Osteocyte (in vitro differentiated cells): ENCODE measurements around the gene RIMKLB. TPM values are rescaled to one million over a fixed set of nuclear protein-coding genes. Genes with fewer than 3 reads are reported as not detected.
"Not testable (repeated sequence)": the region's sequence is repeated elsewhere in the genome, so short reads cannot be mapped to it uniquely, and the experiment has no call there.

Experiments used
- DNase-seq: peaks from one replicate; pipeline ENCODE4 v3.0.0; 2021; ENCODE audit warnings: mixed read lengths; ENCODE audit not compliant: unreplicated experiment; ENCODE audit errors: extremely low spot score
- H3K27ac Mint-ChIP-seq: one replicate; pipeline ENCODE4 v1.8.0; 2021; ENCODE audit warnings: mild to moderate bottlenecking, mixed read lengths; ENCODE audit not compliant: unreplicated experiment
- H3K27me3 Mint-ChIP-seq: one replicate; pipeline ENCODE4 v1.8.0; 2021; ENCODE audit warnings: mixed read lengths; ENCODE audit not compliant: unreplicated experiment
- H3K36me3 Mint-ChIP-seq: one replicate; pipeline ENCODE4 v1.8.0; 2021; ENCODE audit warnings: mixed read lengths; ENCODE audit not compliant: unreplicated experiment
- H3K4me1 Mint-ChIP-seq: one replicate; pipeline ENCODE4 v1.8.0; 2021; ENCODE audit warnings: mixed read lengths; ENCODE audit not compliant: unreplicated experiment
- H3K4me3 Mint-ChIP-seq: one replicate; pipeline ENCODE4 v1.8.0; 2021; ENCODE audit warnings: mild to moderate bottlenecking, moderate library complexity, mixed read lengths; ENCODE audit not compliant: unreplicated experiment
- H3K9me3 Mint-ChIP-seq: one replicate; pipeline ENCODE4 v1.8.0; 2021; ENCODE audit warnings: mixed read lengths; ENCODE audit not compliant: unreplicated experiment
- CTCF ChIP-seq: fragments of 200-600 bp; sonication (generic); IDR thresholded peaks from 2 replicates; pipeline ENCODE4 v1.5.0; 2021; ENCODE audit warnings: antibody characterized with exemption, mild to moderate bottlenecking, moderate library complexity
- total RNA-seq: library from RNA; stranded (reverse); gene quantifications from 2 replicates; pipeline ENCODE4 v1.2.1, GENCODE V29; 2021

The RIMKLB gene
- total RNA-seq, 1 donor from 2014 or later: 32.5 TPM

- Mint-ChIP-seq H3K4me3 (peak overlapping the region; percentile 32), H3K36me3 (no peaks in the 10 kb centered on the region), H3K9me3 (no peaks in the 10 kb centered on the region), H3K27me3 (no peaks in the 10 kb centered on the region), H3K4me1 (peaks cover 23% of the 10 kb centered on the region), H3K27ac (peak overlapping the region; percentile 39)
- DNase-seq: no peak
- TF ChIP-seq CTCF: no peak
Observed at GRCh38 chr12:8709124-8709830, 11.5 kb downstream of the RIMKLB start.

- H3K27ac Mint-ChIP-seq: no peak overlapping the region
- H3K36me3 Mint-ChIP-seq: peaks cover 12% of the 10 kb centered on the region
- H3K27me3 Mint-ChIP-seq: no peaks in the 10 kb centered on the region
- no peak for DNase-seq
- H3K9me3 Mint-ChIP-seq: no peaks in the 10 kb centered on the region
- TF ChIP-seq CTCF: no peak
- H3K4me3 Mint-ChIP-seq: no peak overlapping the region
- H3K4me1 Mint-ChIP-seq: peaks cover 23% of the 10 kb centered on the region
Observed at GRCh38 chr12:8712572-8712971, 14.8 kb downstream of the RIMKLB start.

- Mint-ChIP-seq H3K27me3 (no peaks in the 10 kb centered on the region), H3K4me1 (peaks cover 5% of the 10 kb centered on the region), H3K27ac (no peak overlapping the region), H3K4me3 (no peak overlapping the region), H3K36me3 (peaks cover 20% of the 10 kb centered on the region), H3K9me3 (no peaks in the 10 kb centered on the region)
- no peak for DNase-seq
- no peak for TF ChIP-seq CTCF
Observed at GRCh38 chr12:8722286-8722800, 24.6 kb downstream of the RIMKLB start.

GRCh38 chr12:8734873-8735381, 37.1 kb downstream of the RIMKLB start:
- no peak overlapping the region for H3K4me3 Mint-ChIP-seq
- H3K27ac Mint-ChIP-seq: peak overlapping the region; percentile 47
- H3K27me3 Mint-ChIP-seq: no peaks in the 10 kb centered on the region
- no peaks in the 10 kb centered on the region for H3K9me3 Mint-ChIP-seq
- no peak for TF ChIP-seq CTCF
- DNase-seq: no peak
- H3K4me1 Mint-ChIP-seq: peaks cover 22% of the 10 kb centered on the region
- peaks cover 2% of the 10 kb centered on the region for H3K36me3 Mint-ChIP-seq

- H3K4me3 Mint-ChIP-seq: no peak overlapping the region
Observed at GRCh38 chr12:8742501-8742900, 44.7 kb downstream of the RIMKLB start.

GRCh38 chr12:8743121-8743520, 45.3 kb downstream of the RIMKLB start:
- not testable (repeated sequence) for H3K4me1 Mint-ChIP-seq, H3K36me3 Mint-ChIP-seq, DNase-seq, H3K27me3 Mint-ChIP-seq, H3K9me3 Mint-ChIP-seq, H3K4me3 Mint-ChIP-seq, H3K27ac Mint-ChIP-seq

More at GRCh38 chr12:8742501-8742900, 44.7 kb downstream of the RIMKLB start:
- H3K4me1 Mint-ChIP-seq: peaks cover 2% of the 10 kb centered on the region
- no peaks in the 10 kb centered on the region for H3K9me3 Mint-ChIP-seq
- peaks cover 6% of the 10 kb centered on the region for H3K36me3 Mint-ChIP-seq
- DNase-seq: no peak
- H3K27ac Mint-ChIP-seq: no peak overlapping the region
- H3K27me3 Mint-ChIP-seq: no peaks in the 10 kb centered on the region
- no peak for TF ChIP-seq CTCF

- not testable (repeated sequence) for H3K27me3 Mint-ChIP-seq, DNase-seq, H3K27ac Mint-ChIP-seq
Observed at GRCh38 chr12:8745631-8746030, 47.8 kb downstream of the RIMKLB start.

More at GRCh38 chr12:8745631-8746030, 47.8 kb downstream of the RIMKLB start:
- H3K36me3 Mint-ChIP-seq, H3K9me3 Mint-ChIP-seq, H3K4me1 Mint-ChIP-seq, H3K4me3 Mint-ChIP-seq: not testable (repeated sequence)
